Right lobe of liver (tissue), 4 donors: Measurements from ENCODE around the gene SLC8A1.

Source experiments
- POLR2A ChIP-seq: fragments of 450-650 bp; IDR thresholded peaks from one replicate; pipeline ENCODE4 v1.6.1; 2017; ENCODE audit warnings: antibody characterized with exemption, mild to moderate bottlenecking
- TF ChIP-seq, protein P1 (sequence below), 4 donors: fragments of 200-600 bp in 3 of 4; fragments of 450-650 bp in 1 of 4; IDR thresholded peaks; one replicate each; pipeline versions ENCODE4 v1.5.1 to v1.8.0; 2016 to 2022; ENCODE audit warnings: antibody characterized with exemption in 4 of 4, mild to moderate bottlenecking in 2 of 4
- donor health status: DM: no; HTN: no; CAD: no.
- donor health status: DM: no; HTN: no; CAD: no.
- donor health status: DM: no; HTN: yes; CAD: no.

GRCh38 chr2:40187054-40187453 lies 264.8 kb downstream of the SLC8A1 start:
- TF ChIP-seq, protein P1, sequence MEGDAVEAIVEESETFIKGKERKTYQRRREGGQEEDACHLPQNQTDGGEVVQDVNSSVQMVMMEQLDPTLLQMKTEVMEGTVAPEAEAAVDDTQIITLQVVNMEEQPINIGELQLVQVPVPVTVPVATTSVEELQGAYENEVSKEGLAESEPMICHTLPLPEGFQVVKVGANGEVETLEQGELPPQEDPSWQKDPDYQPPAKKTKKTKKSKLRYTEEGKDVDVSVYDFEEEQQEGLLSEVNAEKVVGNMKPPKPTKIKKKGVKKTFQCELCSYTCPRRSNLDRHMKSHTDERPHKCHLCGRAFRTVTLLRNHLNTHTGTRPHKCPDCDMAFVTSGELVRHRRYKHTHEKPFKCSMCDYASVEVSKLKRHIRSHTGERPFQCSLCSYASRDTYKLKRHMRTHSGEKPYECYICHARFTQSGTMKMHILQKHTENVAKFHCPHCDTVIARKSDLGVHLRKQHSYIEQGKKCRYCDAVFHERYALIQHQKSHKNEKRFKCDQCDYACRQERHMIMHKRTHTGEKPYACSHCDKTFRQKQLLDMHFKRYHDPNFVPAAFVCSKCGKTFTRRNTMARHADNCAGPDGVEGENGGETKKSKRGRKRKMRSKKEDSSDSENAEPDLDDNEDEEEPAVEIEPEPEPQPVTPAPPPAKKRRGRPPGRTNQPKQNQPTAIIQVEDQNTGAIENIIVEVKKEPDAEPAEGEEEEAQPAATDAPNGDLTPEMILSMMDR (IDR thresholded peaks at IDR 0.05): no peak
- TF ChIP-seq POLR2A: no peak
